ENCODE measurements around the gene PRX. TPM values are rescaled to one million over a fixed set of nuclear protein-coding genes. Genes with fewer than 3 reads are reported as not detected.

PRX gene
- total and polyA plus RNA-seq, 2 of the 4 experiments (the other 2 are of a cell fraction): 0.90 to 1.7 TPM

GRCh38 chr19:40388481-40388880 lies 24.7 kb downstream of the PRX start:
- Histone ChIP-seq H3K4ac (ENCODE audit: low read depth, low read length) (no peak overlapping the region), H4K8ac (ENCODE audit: low read depth in 2 of 2, low read length in 2 of 2) (no peak overlapping the region), H3K36me3 (ENCODE audit: control insufficient read depth, insufficient read depth, low read length) (no peaks in the 10 kb centered on the region), H3K27me3 (ENCODE audit: control insufficient read depth, insufficient read depth, low read length) (no peaks in the 10 kb centered on the region; the same call in 1 of the 2 replicates), H3K4me2 (ENCODE audit: low read depth, low read length) (no peak overlapping the region), H3K9me3 (ENCODE audit: control insufficient read depth, insufficient read depth, low read length) (no peaks in the 10 kb centered on the region), H2AK9ac (replicated peaks; ENCODE audit: low read depth, low read length, poor library complexity) (no peak overlapping the region), H3K79me1 (ENCODE audit: low read depth in 1 of 2, low read length in 2 of 2) (no peaks in the 10 kb centered on the region), H4K20me1 (ENCODE audit: insufficient read depth, low read length) (no peaks in the 10 kb centered on the region), H3K9ac (ENCODE audit: low read depth, low read length) (no peak overlapping the region), H3K9me1 (ENCODE audit: insufficient read depth, low read length) (no peaks in the 10 kb centered on the region), H2BK20ac (ENCODE audit: low read depth, low read length) (no peak overlapping the region), H2AFZ (replicated peaks; ENCODE audit: low read length, poor library complexity) (no peak overlapping the region), H3K56ac (ENCODE audit: extremely low read depth, insufficient read depth, low read length) (no peak overlapping the region), H2BK15ac (ENCODE audit: low read depth, low read length) (no peak overlapping the region), H3K14ac (replicated peaks; ENCODE audit: low read depth, low read length) (no peak overlapping the region), H4K91ac (ENCODE audit: insufficient read depth, low read depth, low read length) (no peak overlapping the region), H3K4me1 (ENCODE audit: control insufficient read depth, insufficient read depth, low read length) (no peaks in the 10 kb centered on the region), H3K4me3 (ENCODE audit: insufficient read depth, low read depth, low read length) (no peak overlapping the region), H3K18ac (ENCODE audit: low read depth, low read length) (no peak overlapping the region), H2BK120ac (ENCODE audit: low read depth, low read length) (no peak overlapping the region), H2BK5ac (ENCODE audit: low read depth, low read length, poor library complexity, severe bottlenecking) (no peak overlapping the region), H2AK5ac (ENCODE audit: low read depth, low read length) (no peak overlapping the region), H3K23ac (ENCODE audit: low read depth, low read length) (no peak overlapping the region), H4K5ac (ENCODE audit: low read depth, low read length) (no peak overlapping the region), H3K27ac (ENCODE audit: insufficient read depth, low read length) (no peak overlapping the region)
- CTCF ChIA-PET: no interaction called here
- no peak for TF ChIP-seq CHD1 (IDR thresholded peaks at IDR 0.05; ENCODE audit: low read depth, low read length)
- no peak for TF ChIP-seq FOS (IDR thresholded peaks at IDR 0.05; ENCODE audit: low read depth, low read length)
- TF ChIP-seq SMC3 (IDR thresholded peaks at IDR 0.05; ENCODE audit: low read depth, low read length): no peak
- TF ChIP-seq MAFK (IDR thresholded peaks at IDR 0.05; ENCODE audit: low read depth, low read length): no peak
- TF ChIP-seq MAZ (IDR thresholded peaks at IDR 0.05; ENCODE audit: borderline replicate concordance, low read depth, low read length): no peak
- no peak for TF ChIP-seq MXI1 (IDR thresholded peaks at IDR 0.05; ENCODE audit: borderline replicate concordance, low read depth, low read length)
- no peak for TF ChIP-seq ELK1 (IDR thresholded peaks at IDR 0.05; ENCODE audit: borderline replicate concordance, low read depth, low read length)
- no peak for TF ChIP-seq RCOR1 (IDR thresholded peaks at IDR 0.05; ENCODE audit: insufficient replicate concordance, low read length)
- TF ChIP-seq NFE2L2 (IDR thresholded peaks at IDR 0.05; ENCODE audit: low read depth, low read length): no peak
- TF ChIP-seq, protein P1, sequence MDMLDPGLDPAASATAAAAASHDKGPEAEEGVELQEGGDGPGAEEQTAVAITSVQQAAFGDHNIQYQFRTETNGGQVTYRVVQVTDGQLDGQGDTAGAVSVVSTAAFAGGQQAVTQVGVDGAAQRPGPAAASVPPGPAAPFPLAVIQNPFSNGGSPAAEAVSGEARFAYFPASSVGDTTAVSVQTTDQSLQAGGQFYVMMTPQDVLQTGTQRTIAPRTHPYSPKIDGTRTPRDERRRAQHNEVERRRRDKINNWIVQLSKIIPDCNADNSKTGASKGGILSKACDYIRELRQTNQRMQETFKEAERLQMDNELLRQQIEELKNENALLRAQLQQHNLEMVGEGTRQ (IDR thresholded peaks at IDR 0.05; ENCODE audit: low read depth, low read length): no peak
- no peak for TF ChIP-seq RFX5 (IDR thresholded peaks at IDR 0.05; ENCODE audit: low read depth, low read length)
- no peak for TF ChIP-seq POLR2A (IDR thresholded peaks at IDR 0.05; ENCODE audit: low read depth, low read length)
- TF ChIP-seq CEBPB (IDR thresholded peaks at IDR 0.05; ENCODE audit: low read depth, low read length): no peak
- TF ChIP-seq RAD21 (IDR thresholded peaks at IDR 0.05; ENCODE audit: low read length): no peak
- TF ChIP-seq CTCF (conservative IDR thresholded peaks at IDR 0.05; ENCODE audit: low read depth, low read length): no peak
- TF ChIP-seq BHLHE40 (IDR thresholded peaks at IDR 0.05; ENCODE audit: low read depth, low read length): no peak
- dilution Hi-C loops (cut with HindIII; ENCODE audit: low sequenced_read_pairs, unreplicated experiment): no loop called here
- POLR2A ChIA-PET (ENCODE audit: unreplicated experiment): no interaction called here
- BruUV-seq (replicated peaks): no TSS peak
- intact Hi-C loops (cut with micrococcal nuclease): no loop called here
- DNase-seq: no peak
- in situ Hi-C loops (cut with MboI; ENCODE audit: low sequenced_read_pairs): no loop called here
- WGBS, 2 experiments (ENCODE audit: extremely low coverage in 2 of 2, insufficient read length in 1 of 2): 100% methylated on average over 1 of the region's 3 CpGs; no CpG with 5 or more reads in 1 of the 2 experiments
- no peak for ATAC-seq (ENCODE audit: low read depth)
